Progenitor cell of endocrine pancreas (in vitro differentiated cells): ENCODE data around the gene PRR35. TPM values are rescaled to one million over a fixed set of nuclear protein-coding genes. Genes with fewer than 3 reads are reported as not detected.

Source experiments
- DNase-seq: peaks from one replicate; pipeline ENCODE4 v3.0.0; 2021; ENCODE audit warnings: low spot score; ENCODE audit not compliant: unreplicated experiment
- H3K27ac Mint-ChIP-seq: 2 replicates; pipeline ENCODE4 v1.8.0; 2021; ENCODE audit warnings: mild to moderate bottlenecking, moderate library complexity, mixed read lengths
- H3K27me3 Mint-ChIP-seq: 2 replicates; pipeline ENCODE4 v1.8.0; 2021; ENCODE audit warnings: mixed read lengths
- H3K36me3 Mint-ChIP-seq: 2 replicates; pipeline ENCODE4 v1.8.0; 2022; ENCODE audit warnings: mixed read lengths; ENCODE audit not compliant: insufficient read depth
- H3K4me1 Mint-ChIP-seq: 2 replicates; pipeline ENCODE4 v1.8.0; 2021; ENCODE audit warnings: low read depth, mixed read lengths
- H3K4me3 Mint-ChIP-seq: 2 replicates; pipeline ENCODE4 v1.8.0; 2021; ENCODE audit warnings: low read depth, mild to moderate bottlenecking, moderate library complexity, mixed read lengths
- H3K9me3 Mint-ChIP-seq: 2 replicates; pipeline ENCODE4 v1.8.0; 2021; ENCODE audit warnings: low read depth, mixed read lengths
- total RNA-seq: library from RNA; stranded (reverse); gene quantifications from 2 replicates; pipeline ENCODE4 v1.2.1, GENCODE V29; 2021
- TF ChIP-seq, protein P1 (sequence below): fragments of 200-600 bp; sonication (generic); IDR thresholded peaks from one replicate; pipeline ENCODE4 v1.5.0; 2021; ENCODE audit warnings: antibody characterized with exemption, mild to moderate bottlenecking; ENCODE audit not compliant: unreplicated experiment

Gene PRR35
- total RNA-seq, 1 donor from 2014 or later = not detected

DNA sequence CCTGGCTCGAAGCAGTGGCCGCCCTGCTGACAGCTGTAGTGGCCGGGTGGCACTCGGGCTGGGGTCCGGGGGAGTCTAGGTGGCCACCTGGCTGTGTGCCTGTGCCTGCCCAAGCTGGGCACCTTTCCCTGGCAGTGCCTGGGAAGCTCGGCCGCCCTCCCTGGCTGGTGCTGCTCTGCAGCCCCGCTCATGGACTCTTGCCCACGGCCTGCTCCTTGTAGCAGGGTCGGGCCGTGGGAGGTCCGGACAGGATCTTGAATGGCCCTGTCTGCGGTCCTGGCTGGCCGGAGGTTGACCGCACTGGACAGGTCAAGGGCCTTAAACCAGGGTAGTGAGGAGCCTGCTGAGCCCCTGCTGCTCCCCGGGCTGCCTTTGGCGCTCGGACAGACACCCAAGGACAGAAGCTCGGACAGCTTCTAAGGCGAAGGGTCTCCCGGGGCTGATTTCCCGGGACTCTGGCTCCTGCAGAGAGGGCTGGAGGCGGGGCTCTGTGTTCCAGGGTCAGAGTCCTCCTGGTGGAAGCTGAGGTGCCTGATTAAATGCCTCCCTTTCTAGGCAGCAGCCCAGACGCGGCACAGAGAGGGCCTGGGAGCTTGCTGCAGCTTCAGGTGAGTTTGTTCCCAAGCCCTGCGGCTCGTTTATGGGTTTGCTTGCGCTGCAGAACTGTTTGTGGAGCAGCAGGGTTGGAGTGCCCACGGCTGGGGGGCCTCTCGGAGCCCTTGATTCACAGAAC is 26.6 kb upstream of the PRR35 start:
- TF ChIP-seq, protein P1, sequence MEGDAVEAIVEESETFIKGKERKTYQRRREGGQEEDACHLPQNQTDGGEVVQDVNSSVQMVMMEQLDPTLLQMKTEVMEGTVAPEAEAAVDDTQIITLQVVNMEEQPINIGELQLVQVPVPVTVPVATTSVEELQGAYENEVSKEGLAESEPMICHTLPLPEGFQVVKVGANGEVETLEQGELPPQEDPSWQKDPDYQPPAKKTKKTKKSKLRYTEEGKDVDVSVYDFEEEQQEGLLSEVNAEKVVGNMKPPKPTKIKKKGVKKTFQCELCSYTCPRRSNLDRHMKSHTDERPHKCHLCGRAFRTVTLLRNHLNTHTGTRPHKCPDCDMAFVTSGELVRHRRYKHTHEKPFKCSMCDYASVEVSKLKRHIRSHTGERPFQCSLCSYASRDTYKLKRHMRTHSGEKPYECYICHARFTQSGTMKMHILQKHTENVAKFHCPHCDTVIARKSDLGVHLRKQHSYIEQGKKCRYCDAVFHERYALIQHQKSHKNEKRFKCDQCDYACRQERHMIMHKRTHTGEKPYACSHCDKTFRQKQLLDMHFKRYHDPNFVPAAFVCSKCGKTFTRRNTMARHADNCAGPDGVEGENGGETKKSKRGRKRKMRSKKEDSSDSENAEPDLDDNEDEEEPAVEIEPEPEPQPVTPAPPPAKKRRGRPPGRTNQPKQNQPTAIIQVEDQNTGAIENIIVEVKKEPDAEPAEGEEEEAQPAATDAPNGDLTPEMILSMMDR = peak; percentile 20
- Mint-ChIP-seq H3K27me3 (no peaks in the 10 kb centered on the region), H3K36me3 (no peaks in the 10 kb centered on the region), H3K9me3 (no peaks in the 10 kb centered on the region), H3K4me1 (peaks cover 11% of the 10 kb centered on the region), H3K27ac (peak overlapping the region; percentile 59), H3K4me3 (no peak overlapping the region)
- peak; percentile 51 for DNase-seq

DNA sequence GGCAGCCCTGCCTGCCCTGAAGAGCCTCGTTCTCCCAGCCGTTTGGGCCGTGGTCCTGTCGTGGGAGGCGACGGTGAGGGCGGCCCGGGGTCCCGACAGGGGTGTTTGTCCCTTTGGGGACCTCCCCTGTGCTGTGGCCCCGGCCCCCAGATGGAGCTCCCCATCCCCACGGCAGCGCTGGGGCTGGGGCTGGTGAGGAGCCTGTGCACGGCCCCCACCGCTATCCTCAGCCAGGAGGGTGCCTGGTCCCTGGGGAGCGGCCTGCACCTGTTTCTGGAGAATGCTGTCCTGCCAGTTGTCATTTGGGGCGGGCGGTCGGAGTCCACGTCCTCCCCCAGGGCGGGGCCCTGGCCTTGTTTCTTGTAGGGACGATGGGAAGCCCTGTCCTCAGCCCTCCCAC is 26.1 kb upstream of the PRR35 start:
- TF ChIP-seq, protein P1 = no peak
- no peak overlapping the region for H3K27ac Mint-ChIP-seq
- H3K9me3 Mint-ChIP-seq = no peaks in the 10 kb centered on the region

DNA sequence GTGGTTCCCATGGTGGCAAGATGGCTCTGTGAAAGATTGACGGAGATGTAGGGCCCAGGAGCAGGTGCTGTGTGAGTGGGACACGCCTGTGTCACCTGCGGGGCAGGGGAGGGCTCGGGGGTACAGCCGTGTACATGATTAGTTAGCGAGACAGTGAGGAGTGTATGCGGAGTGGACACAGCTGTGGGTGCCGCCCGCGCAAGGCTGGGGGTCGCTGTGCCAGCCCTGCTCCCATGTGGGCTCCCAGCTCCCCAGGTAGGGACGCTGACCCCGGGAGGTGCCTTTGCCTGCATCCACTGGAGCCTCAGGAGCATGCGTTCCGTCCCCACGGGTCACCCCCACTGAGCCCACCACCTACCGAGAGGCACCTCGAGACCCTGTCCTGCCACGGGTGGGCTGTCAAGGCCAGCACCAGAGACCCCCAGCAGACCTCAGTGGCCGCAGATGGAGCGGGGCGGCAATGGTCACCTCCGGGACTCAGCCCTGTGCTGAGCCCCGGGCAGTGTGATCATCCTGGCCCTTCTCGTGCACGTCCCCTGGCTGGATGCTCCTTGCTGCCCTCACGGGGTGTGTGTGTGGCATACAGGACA is 25.2 kb upstream of the PRR35 start:
- DNase-seq = no peak
- Mint-ChIP-seq H3K4me1 (peaks cover 9% of the 10 kb centered on the region), H3K27me3 (no peaks in the 10 kb centered on the region), H3K9me3 (no peaks in the 10 kb centered on the region), H3K4me3 (no peak overlapping the region), H3K27ac (no peak overlapping the region), H3K36me3 (peaks cover 2% of the 10 kb centered on the region)
- TF ChIP-seq, protein P1 = no peak

More for the DNA sequence above, 26.1 kb upstream of the PRR35 start:
- H3K4me1 Mint-ChIP-seq = peaks cover 9% of the 10 kb centered on the region
- no peaks in the 10 kb centered on the region for H3K27me3 Mint-ChIP-seq
- H3K4me3 Mint-ChIP-seq = no peak overlapping the region
- DNase-seq = no peak
- H3K36me3 Mint-ChIP-seq = peaks cover 2% of the 10 kb centered on the region

DNA sequence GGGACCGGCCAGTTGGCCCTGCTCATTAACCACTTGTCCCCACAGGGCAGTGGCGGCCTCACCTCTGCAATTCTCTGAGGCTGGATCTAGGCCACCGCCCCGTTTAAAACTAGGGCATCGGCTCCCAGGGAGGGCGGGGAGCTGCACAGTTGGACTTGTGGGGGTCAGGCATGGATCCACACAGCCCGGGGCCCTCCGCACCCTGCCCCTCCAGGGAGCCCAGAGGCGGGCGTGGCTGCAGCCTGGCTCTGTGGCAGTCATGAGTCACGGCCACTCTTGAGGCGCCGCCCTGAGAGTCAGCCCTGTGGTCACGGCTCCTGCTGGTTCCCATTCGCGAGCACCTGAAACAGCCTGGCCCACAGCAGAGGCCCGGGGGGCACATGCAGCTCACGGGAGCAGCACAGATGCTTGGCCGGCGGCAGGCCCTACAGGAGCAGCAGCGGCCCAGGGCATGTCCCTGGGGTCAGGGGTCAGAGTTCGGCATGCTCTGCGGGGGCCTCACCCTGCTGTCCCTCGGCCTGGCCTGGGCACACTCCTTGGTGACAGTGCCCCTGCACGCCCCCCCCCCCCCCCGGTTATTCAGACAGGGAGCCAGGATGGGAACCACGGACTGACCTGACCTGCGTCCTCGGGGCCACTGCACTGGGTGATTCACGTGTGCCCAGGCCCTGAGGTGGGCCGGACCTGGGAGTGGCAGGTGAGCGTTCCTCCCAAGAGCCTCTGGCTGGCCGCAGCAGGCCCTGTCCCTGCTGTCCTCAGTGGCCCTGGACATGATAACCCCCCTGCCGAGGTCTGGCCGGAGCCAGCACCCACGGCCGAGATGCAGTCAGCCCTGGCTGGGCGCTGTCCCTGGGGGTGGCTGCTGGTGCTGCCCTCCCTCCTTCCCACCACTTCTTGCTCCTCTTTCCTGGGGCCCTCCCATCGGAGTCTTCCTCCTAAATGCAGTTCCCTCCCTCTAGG is 24.5 kb upstream of the PRR35 start:
- H3K36me3 Mint-ChIP-seq = peaks cover 2% of the 10 kb centered on the region

More for the DNA sequence above, 24.5 kb upstream of the PRR35 start:
- H3K4me1 Mint-ChIP-seq = peaks cover 9% of the 10 kb centered on the region
- no peak for DNase-seq
- TF ChIP-seq, protein P1 = no peak
- no peaks in the 10 kb centered on the region for H3K27me3 Mint-ChIP-seq
- no peaks in the 10 kb centered on the region for H3K9me3 Mint-ChIP-seq
- H3K4me3 Mint-ChIP-seq = no peak overlapping the region
- H3K27ac Mint-ChIP-seq = no peak overlapping the region
